RWPE2 (cell line): ENCODE data around the gene NUAK1.

Experiments used
- ATAC-seq: fragments of 200-7000 bp; cut with Tn5 transposase; 3 replicates; pipeline ENCODE4 v1.9.1; 2021; ENCODE audit warnings: low read depth
- DNase-seq: peaks from one replicate; pipeline ENCODE4 v3.0.0-alpha.2; 2020; ENCODE audit warnings: low spot score
- H3K27ac ChIP-seq: fragments of 450-650 bp; 2 replicates; pipeline ENCODE4 v1.5.1; 2017; ENCODE audit warnings: mild to moderate bottlenecking; ENCODE audit not compliant: poor library complexity, severe bottlenecking
- H3K27me3 ChIP-seq: fragments of 250-450 bp; sonication (Bioruptor Pico); 2 replicates; pipeline ENCODE4 v1.5.1; 2021; ENCODE audit warnings: mild to moderate bottlenecking, moderate library complexity; ENCODE audit not compliant: insufficient read depth, poor library complexity, severe bottlenecking
- H3K36me3 ChIP-seq: fragments of 250-450 bp; sonication (Bioruptor Pico); 2 replicates; pipeline ENCODE4 v1.5.1; 2020; ENCODE audit warnings: low read depth, mild to moderate bottlenecking, moderate library complexity
- H3K4me1 ChIP-seq: fragments of 250-450 bp; sonication (Bioruptor Pico); 2 replicates; pipeline ENCODE4 v1.5.1; 2021; ENCODE audit warnings: mild to moderate bottlenecking, moderate library complexity; ENCODE audit not compliant: insufficient read depth, poor library complexity, severe bottlenecking
- H3K4me3 ChIP-seq: fragments of 250-450 bp; sonication (Bioruptor Pico); 2 replicates; pipeline ENCODE4 v1.5.1; 2021; ENCODE audit warnings: mild to moderate bottlenecking, moderate library complexity; ENCODE audit not compliant: severe bottlenecking
- H3K9me3 ChIP-seq: fragments of 250-450 bp; sonication (Bioruptor Pico); 2 replicates; pipeline ENCODE4 v1.5.1; 2021; ENCODE audit warnings: mild to moderate bottlenecking, moderate library complexity; ENCODE audit not compliant: severe bottlenecking
- TF ChIP-seq, protein P1 (sequence below): fragments of 450-650 bp; IDR thresholded peaks from one replicate; pipeline ENCODE4 v1.5.1; 2017; ENCODE audit warnings: mild to moderate bottlenecking, moderate library complexity; ENCODE audit not compliant: poor library complexity, severe bottlenecking

NUAK1 gene

GRCh38 chr12:106110626-106111300 is 28.0 kb downstream of the NUAK1 start:
- ATAC-seq (no peak), DNase-seq (no peak)
- Histone ChIP-seq H3K9me3 (no peaks in the 10 kb centered on the region), H3K4me3 (no peak overlapping the region), H3K4me1 (peaks cover 75% of the 10 kb centered on the region), H3K27me3 (no peaks in the 10 kb centered on the region), H3K27ac (peak overlapping the region; percentile 13), H3K36me3 (no peaks in the 10 kb centered on the region; the same call in 1 of the 2 replicates)
- TF ChIP-seq, protein P1, sequence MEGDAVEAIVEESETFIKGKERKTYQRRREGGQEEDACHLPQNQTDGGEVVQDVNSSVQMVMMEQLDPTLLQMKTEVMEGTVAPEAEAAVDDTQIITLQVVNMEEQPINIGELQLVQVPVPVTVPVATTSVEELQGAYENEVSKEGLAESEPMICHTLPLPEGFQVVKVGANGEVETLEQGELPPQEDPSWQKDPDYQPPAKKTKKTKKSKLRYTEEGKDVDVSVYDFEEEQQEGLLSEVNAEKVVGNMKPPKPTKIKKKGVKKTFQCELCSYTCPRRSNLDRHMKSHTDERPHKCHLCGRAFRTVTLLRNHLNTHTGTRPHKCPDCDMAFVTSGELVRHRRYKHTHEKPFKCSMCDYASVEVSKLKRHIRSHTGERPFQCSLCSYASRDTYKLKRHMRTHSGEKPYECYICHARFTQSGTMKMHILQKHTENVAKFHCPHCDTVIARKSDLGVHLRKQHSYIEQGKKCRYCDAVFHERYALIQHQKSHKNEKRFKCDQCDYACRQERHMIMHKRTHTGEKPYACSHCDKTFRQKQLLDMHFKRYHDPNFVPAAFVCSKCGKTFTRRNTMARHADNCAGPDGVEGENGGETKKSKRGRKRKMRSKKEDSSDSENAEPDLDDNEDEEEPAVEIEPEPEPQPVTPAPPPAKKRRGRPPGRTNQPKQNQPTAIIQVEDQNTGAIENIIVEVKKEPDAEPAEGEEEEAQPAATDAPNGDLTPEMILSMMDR = no peak

GRCh38 chr12:106109168-106109910 is 29.4 kb downstream of the NUAK1 start:
- ATAC-seq (no peak), DNase-seq (no peak)
- H3K27ac ChIP-seq = peak overlapping the region; percentile 69
- H3K36me3 ChIP-seq = peaks cover 4% of the 10 kb centered on the region; the same call in 1 of the 2 replicates
- H3K27me3 ChIP-seq = no peaks in the 10 kb centered on the region
- H3K4me1 ChIP-seq = peaks cover 67% of the 10 kb centered on the region
- H3K4me3 ChIP-seq = no peak overlapping the region
- TF ChIP-seq, protein P1 = no peak
- no peaks in the 10 kb centered on the region for H3K9me3 ChIP-seq

GRCh38 chr12:106108185-106108835 is 30.4 kb downstream of the NUAK1 start:
- Histone ChIP-seq H3K27ac (peak overlapping the region; percentile 69), H3K4me1 (peaks cover 56% of the 10 kb centered on the region), H3K9me3 (no peaks in the 10 kb centered on the region), H3K4me3 (no peak overlapping the region), H3K36me3 (peaks cover 4% of the 10 kb centered on the region; the same call in 1 of the 2 replicates), H3K27me3 (no peaks in the 10 kb centered on the region)
- DNase-seq = no peak
- ATAC-seq = no peak
- TF ChIP-seq, protein P1 = peak; percentile 18

- no peak for DNase-seq
- Histone ChIP-seq H3K4me1 (peaks cover 49% of the 10 kb centered on the region), H3K36me3 (peaks cover 4% of the 10 kb centered on the region; the same call in 1 of the 2 replicates), H3K27me3 (no peaks in the 10 kb centered on the region), H3K4me3 (no peak overlapping the region), H3K9me3 (no peaks in the 10 kb centered on the region), H3K27ac (peak overlapping the region; percentile 69)
- peak; percentile 39 for ATAC-seq
- TF ChIP-seq, protein P1 = no peak
Measured at GRCh38 chr12:106107566-106107965, 31.2 kb downstream of the NUAK1 start.
